B cell (primary cell): ENCODE data around the gene APBA3. TPM values are rescaled to one million over a fixed set of nuclear protein-coding genes. Genes with fewer than 3 reads are reported as not detected.

Experiments used
- ATAC-seq: fragments of 200-7000 bp; cut with Tn5 transposase; one replicate; pipeline ENCODE4 v1.10.0; 2021; ENCODE audit warnings: low read depth, mild to moderate bottlenecking, moderate number of reproducible peaks, moderate library complexity
- CTCF ChIA-PET: fragments of 350-600 bp; sonication (Branson Sonifier 250); formaldehyde crosslinking; loops from one replicate; lab custom pipeline; 2021; ENCODE audit warnings: antibody characterized with exemption, inconsistent platforms; lab: Charles Lee
- POLR2A ChIA-PET: fragments of 350-600 bp; sonication (Branson Sonifier 250); formaldehyde crosslinking; loops from one replicate; lab custom pipeline; 2021; ENCODE audit warnings: antibody characterized with exemption; lab: Charles Lee
- DNase-seq: peaks from one replicate; pipeline ENCODE4 v3.0.0; 2013
- H2AFZ ChIP-seq: 2 replicates; pipeline ENCODE4 v1.6.1; 2012; ENCODE audit warnings: mild to moderate bottlenecking, low read depth, low read length; ENCODE audit not compliant: insufficient read depth, poor library complexity, severe bottlenecking
- H3K27ac ChIP-seq, 2 donors: 1 replicate in 1 of 2; 2 replicates in 1 of 2; pipeline ENCODE4 v1.5.1; 2012 to 2013; ENCODE audit warnings: low read length in 2 of 2, mild to moderate bottlenecking in 2 of 2, moderate library complexity in 1 of 2
- H3K27me3 ChIP-seq, 4 experiments: fragments of 200-600 bp in 1 of 4; sonication (generic) in 1 of 4; replicated peaks in 1 of 4; 1 replicate in 2 of 4; 2 replicates in 2 of 4; pipeline versions ENCODE4 v1.6.1 to v1.7.0; 2013 to 2016; ENCODE audit warnings: low read length in 3 of 4, mild to moderate bottlenecking in 2 of 4, mixed read lengths in 1 of 4, moderate library complexity in 1 of 4; ENCODE audit not compliant: insufficient read depth in 4 of 4, control insufficient read depth in 3 of 4; ENCODE audit errors: control extremely low read depth in 1 of 4
- H3K36me3 ChIP-seq, 2 experiments: replicated peaks in 1 of 2; 1 replicate in 1 of 2; 2 replicates in 1 of 2; pipeline versions ENCODE4 v1.6.1 to v1.7.1; 2013; ENCODE audit warnings: low read length in 1 of 2; ENCODE audit not compliant: insufficient read depth in 2 of 2, control insufficient read depth in 1 of 2; ENCODE audit errors: control extremely low read depth in 1 of 2, extremely low read depth in 1 of 2
- H3K4me1 ChIP-seq, 2 donors: fragments of 200-600 bp in 1 of 2; sonication (generic) in 1 of 2; 1 replicate in 1 of 2; 2 replicates in 1 of 2; pipeline versions ENCODE4 v1.5.1 to v1.6.1; 2013 to 2017; ENCODE audit warnings: low read length in 2 of 2; ENCODE audit not compliant: control insufficient read depth in 2 of 2, insufficient read depth in 2 of 2
- H3K4me2 ChIP-seq: replicated peaks from 2 replicates; pipeline ENCODE3; 2012; ENCODE audit warnings: mild to moderate bottlenecking, low read depth, low read length; ENCODE audit not compliant: poor library complexity, severe bottlenecking
- H3K4me3 ChIP-seq, 5 experiments: fragments of 200-600 bp in 1 of 5; sonication (generic) in 1 of 5; 1 replicate in 3 of 5; 2 replicates in 2 of 5; pipeline versions ENCODE4 v1.5.1 to v1.7.0; 2011 to 2016; ENCODE audit warnings: low read length in 4 of 5, mild to moderate bottlenecking in 4 of 5, low read depth in 2 of 5, control low read depth in 1 of 5, moderate library complexity in 1 of 5; ENCODE audit not compliant: insufficient read depth in 1 of 5; ENCODE audit errors: control extremely low read depth in 1 of 5, extremely low read depth in 1 of 5
- H3K79me2 ChIP-seq: fragments of 200-600 bp; sonication (generic); one replicate; pipeline ENCODE4 v1.6.0; 2016; ENCODE audit warnings: low read length; ENCODE audit not compliant: control insufficient read depth, insufficient read depth
- H3K9ac ChIP-seq: fragments of 200-600 bp; sonication (generic); 2 replicates; pipeline ENCODE4 v1.6.1; 2017; ENCODE audit warnings: mild to moderate bottlenecking, low read length, moderate library complexity
- H3K9me3 ChIP-seq, 3 donors: one replicate each; pipeline versions ENCODE4 v1.6.1 to v1.7.1; 2013; ENCODE audit warnings: low read length in 2 of 3; ENCODE audit not compliant: control insufficient read depth in 2 of 3, insufficient read depth in 1 of 3; ENCODE audit errors: control extremely low read depth in 1 of 3
- H4K20me1 ChIP-seq: 2 replicates; pipeline ENCODE4 v1.6.0; 2012; ENCODE audit warnings: mild to moderate bottlenecking, low read length; ENCODE audit not compliant: insufficient read depth, control insufficient read depth, poor library complexity, severe bottlenecking
- H3K27ac Mint-ChIP-seq: one replicate; pipeline ENCODE4 v1.8.0; 2021; ENCODE audit warnings: mixed read lengths
- H3K27me3 Mint-ChIP-seq: one replicate; pipeline ENCODE4 v1.8.0; 2021; ENCODE audit warnings: mixed read lengths
- H3K4me1 Mint-ChIP-seq: one replicate; pipeline ENCODE4 v1.8.0; 2021; ENCODE audit warnings: mixed read lengths
- H3K4me3 Mint-ChIP-seq: one replicate; pipeline ENCODE4 v1.8.0; 2021; ENCODE audit warnings: mixed read lengths
- H3K9me3 Mint-ChIP-seq: one replicate; pipeline ENCODE4 v1.8.0; 2022; ENCODE audit warnings: mixed read lengths; ENCODE audit not compliant: insufficient read depth
- EZH2 ChIP-seq: IDR thresholded peaks from 2 replicates; pipeline ENCODE4 v1.6.1; 2012; ENCODE audit warnings: borderline replicate concordance, low read depth, mild to moderate bottlenecking, moderate library complexity, low read length; ENCODE audit not compliant: insufficient read depth, poor library complexity, severe bottlenecking
- WGBS: methylation state at CpG from one replicate; pipeline ENCODE4 v1.1.5; 2013; ENCODE audit warnings: missing lambda C conversion rate; ENCODE audit not compliant: insufficient coverage; 5-methylcytosine and 5-hydroxymethylcytosine counted together
- intact Hi-C: fragments of 100-400 bp; cut with micrococcal nuclease; formaldehyde crosslinking; loops from one replicate; pipeline ENCODE4 v1.10.0; 2022
- polyA plus RNA-seq: library from polyadenylated mRNA; depleted of rRNA; stranded (reverse); fragments of >200 nt; gene quantifications from 2 replicates; pipeline ENCODE4 v1.2.3, GENCODE V29; 2012
- total RNA-seq, 2 donors: library from RNA; stranded (reverse); fragments of 120-200 nt in 1 of 2; gene quantifications; 1 replicate in 1 of 2; 2 replicates in 1 of 2; pipeline versions ENCODE4 v1.2.3 to v1.2.4, GENCODE V29; 2013 to 2022
- TF ChIP-seq, protein P1 (sequence below): fragments of 200-600 bp; IDR thresholded peaks from one replicate; pipeline ENCODE4 v1.8.0; 2022; ENCODE audit warnings: antibody characterized with exemption, mild to moderate bottlenecking

Gene APBA3
- total and polyA plus RNA-seq, 2 donors (not counting 1 experiment from before 2014, with no cell fraction given) = 61.4 to 91.2 TPM

DNA sequence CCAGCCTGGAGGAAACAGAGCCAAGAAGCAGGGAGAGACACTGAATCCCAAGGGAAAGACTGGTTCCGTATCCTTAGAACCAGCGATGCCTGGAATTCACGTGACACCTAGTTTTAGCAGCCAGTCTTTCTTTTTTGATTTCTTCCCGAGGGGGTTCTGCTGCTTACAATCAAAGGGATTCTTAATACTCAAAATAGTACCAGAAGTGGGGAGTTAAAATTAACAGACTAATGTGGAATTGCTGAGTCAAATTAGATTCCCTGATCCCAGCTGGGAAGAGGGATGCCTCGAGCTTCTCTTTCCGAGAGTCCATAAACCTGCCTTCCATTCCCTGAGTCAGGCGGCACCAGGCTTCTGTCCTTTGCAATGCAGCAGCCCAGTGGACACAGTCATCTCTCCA is 29.4 kb upstream of the APBA3 start:
- POLR2A ChIA-PET = no interaction called here
- no peak overlapping the region for H3K27ac Mint-ChIP-seq
- CTCF ChIA-PET = interaction anchor here (1.1 kb wide), 1 partner anchor 27 kb away, joined by 3 read pairs; no protein-coding TSS in a partner anchor

DNA sequence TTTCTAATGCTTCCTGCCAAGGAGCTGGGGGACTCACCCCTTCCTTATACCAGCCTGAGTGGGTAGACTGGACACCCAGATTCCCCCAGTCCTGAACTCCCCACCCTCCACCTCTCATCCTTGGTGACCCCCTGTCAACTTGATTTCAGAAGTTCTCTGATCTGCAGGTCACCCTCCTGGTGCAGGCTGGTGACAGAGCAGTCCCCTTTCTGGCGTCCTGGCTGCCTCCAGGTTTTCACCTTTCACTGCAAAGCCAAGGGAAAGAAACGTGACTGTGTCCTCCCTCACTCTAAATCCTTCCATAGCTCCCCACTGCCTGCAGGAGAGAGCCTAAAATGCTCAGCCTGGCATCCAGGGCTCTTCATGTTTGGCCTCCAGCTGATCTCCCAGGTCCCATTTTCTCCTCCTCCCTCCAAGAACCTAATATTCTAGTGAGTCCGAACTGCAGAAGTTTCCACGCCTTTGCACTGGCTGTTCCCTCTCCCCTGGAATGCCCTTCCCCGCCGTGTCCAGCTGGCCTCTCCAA is 28.8 kb upstream of the APBA3 start:
- Mint-ChIP-seq H3K9me3 (no peaks in the 10 kb centered on the region), H3K4me1 (peaks cover 11% of the 10 kb centered on the region), H3K27ac (no peak overlapping the region), H3K4me3 (no peak overlapping the region), H3K27me3 (peaks cover 3% of the 10 kb centered on the region)
- H4K20me1 ChIP-seq = no peaks in the 10 kb centered on the region
- H3K4me1 ChIP-seq = peaks cover 3 to 4% of the 10 kb centered on the region in 2 donors
- CTCF ChIA-PET = interaction anchor here (0.7 to 1.5 kb wide), 3 partner anchors 28 to 1607 kb away, joined by 3 to 4 read pairs (median 3); no protein-coding TSS in a partner anchor
- no peak overlapping the region for H3K9ac ChIP-seq
- peaks cover 0 to 3% (median 0%) of the 10 kb centered on the region in 4 experiments for H3K27me3 ChIP-seq
- H3K36me3 ChIP-seq = no peaks in the 10 kb centered on the region
- H3K4me2 ChIP-seq = no peak overlapping the region
- intact Hi-C loops = no loop called here
- H3K4me3 ChIP-seq = no peak overlapping the region
- POLR2A ChIA-PET = no interaction called here
- WGBS = 86% methylated on average over 6 of the region's 6 CpGs
- ATAC-seq = no peak
- no peaks in the 10 kb centered on the region for H3K79me2 ChIP-seq
- H3K9me3 ChIP-seq = peaks cover 0 to 17% (median 6%) of the 10 kb centered on the region in 3 donors
- H2AFZ ChIP-seq = no peak overlapping the region
- H3K27ac ChIP-seq = no peak overlapping the region
- no peak for TF ChIP-seq EZH2
- TF ChIP-seq, protein P1, sequence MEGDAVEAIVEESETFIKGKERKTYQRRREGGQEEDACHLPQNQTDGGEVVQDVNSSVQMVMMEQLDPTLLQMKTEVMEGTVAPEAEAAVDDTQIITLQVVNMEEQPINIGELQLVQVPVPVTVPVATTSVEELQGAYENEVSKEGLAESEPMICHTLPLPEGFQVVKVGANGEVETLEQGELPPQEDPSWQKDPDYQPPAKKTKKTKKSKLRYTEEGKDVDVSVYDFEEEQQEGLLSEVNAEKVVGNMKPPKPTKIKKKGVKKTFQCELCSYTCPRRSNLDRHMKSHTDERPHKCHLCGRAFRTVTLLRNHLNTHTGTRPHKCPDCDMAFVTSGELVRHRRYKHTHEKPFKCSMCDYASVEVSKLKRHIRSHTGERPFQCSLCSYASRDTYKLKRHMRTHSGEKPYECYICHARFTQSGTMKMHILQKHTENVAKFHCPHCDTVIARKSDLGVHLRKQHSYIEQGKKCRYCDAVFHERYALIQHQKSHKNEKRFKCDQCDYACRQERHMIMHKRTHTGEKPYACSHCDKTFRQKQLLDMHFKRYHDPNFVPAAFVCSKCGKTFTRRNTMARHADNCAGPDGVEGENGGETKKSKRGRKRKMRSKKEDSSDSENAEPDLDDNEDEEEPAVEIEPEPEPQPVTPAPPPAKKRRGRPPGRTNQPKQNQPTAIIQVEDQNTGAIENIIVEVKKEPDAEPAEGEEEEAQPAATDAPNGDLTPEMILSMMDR = no peak
- no peak for DNase-seq

More for the DNA sequence above, 29.4 kb upstream of the APBA3 start:
- H3K4me2 ChIP-seq = no peak overlapping the region
- peaks cover 0 to 2% (median 0%) of the 10 kb centered on the region in 4 experiments for H3K27me3 ChIP-seq
- peaks cover 8% of the 10 kb centered on the region for H3K4me1 Mint-ChIP-seq
- intact Hi-C loops = no loop called here
- no peaks in the 10 kb centered on the region for H4K20me1 ChIP-seq
- H3K9me3 ChIP-seq = peaks cover 0 to 21% (median 6%) of the 10 kb centered on the region in 3 donors
- 100% methylated on average over 3 of the region's 7 CpGs for WGBS
- H3K4me3 Mint-ChIP-seq = no peak overlapping the region
- no peaks in the 10 kb centered on the region for H3K4me1 ChIP-seq
- no peak for ATAC-seq
- no peak for TF ChIP-seq EZH2
- TF ChIP-seq, protein P1 = no peak
- H3K27me3 Mint-ChIP-seq = peaks cover 3% of the 10 kb centered on the region
- no peaks in the 10 kb centered on the region for H3K79me2 ChIP-seq
- no peak overlapping the region for H2AFZ ChIP-seq
- H3K4me3 ChIP-seq = no peak overlapping the region
- no peak overlapping the region for H3K9ac ChIP-seq
- no peak overlapping the region for H3K27ac ChIP-seq
- no peak for DNase-seq
- no peaks in the 10 kb centered on the region for H3K36me3 ChIP-seq
- H3K9me3 Mint-ChIP-seq = no peaks in the 10 kb centered on the region
